Peyer's patch (tissue), 4 donors: ENCODE results near the gene FAM98B. TPM values are rescaled to one million over a fixed set of nuclear protein-coding genes. Genes with fewer than 3 reads are reported as not detected.

Source experiments
- DNase-seq, 3 donors: peaks; one replicate each; pipeline ENCODE4 v3.0.0-alpha.2; 2017 to 2019
- H3K27ac ChIP-seq, 4 donors: fragments of 200-600 bp; sonication (generic); one replicate each; pipeline ENCODE4 v1.5.1; 2016 to 2019
- H3K27me3 ChIP-seq, 2 donors: fragments of 200-600 bp; sonication (generic); one replicate each; pipeline ENCODE4 v1.5.1; 2019
- H3K36me3 ChIP-seq, 3 donors: fragments of 200-600 bp; sonication (generic); one replicate each; pipeline ENCODE4 v1.5.1; 2016 to 2019
- H3K4me1 ChIP-seq, 4 donors: fragments of 200-600 bp; sonication (generic); one replicate each; pipeline ENCODE4 v1.5.1; 2016 to 2019
- H3K4me3 ChIP-seq, 4 donors: fragments of 200-600 bp; sonication (generic); 1 replicate in 3 of 4; 2 replicates in 1 of 4; pipeline ENCODE4 v1.5.1; 2016 to 2019; ENCODE audit warnings: mild to moderate bottlenecking in 1 of 4
- H3K9me3 ChIP-seq, 4 donors: fragments of 200-600 bp; sonication (generic); one replicate each; pipeline ENCODE4 v1.5.1; 2016 to 2019; ENCODE audit warnings: mild to moderate bottlenecking in 1 of 4
- POLR2A ChIP-seq, 2 donors: fragments of 450-650 bp; IDR thresholded peaks; one replicate each; pipeline ENCODE4 v1.5.1; 2017; ENCODE audit warnings: antibody characterized with exemption in 2 of 2, mild to moderate bottlenecking in 2 of 2, moderate library complexity in 2 of 2
- total RNA-seq, 4 donors: library from RNA; depleted of rRNA; stranded (reverse); fragments of >200 nt; gene quantifications; one replicate each; pipeline ENCODE4 v1.1.0, GENCODE V29; 2016
- TF ChIP-seq, protein P1 (sequence below), 6 experiments: fragments of 450-650 bp in 4 of 6; fragments of 200-600 bp in 2 of 6; sonication (generic) in 1 of 6; IDR thresholded peaks; one replicate each; pipeline ENCODE4 v1.5.1; 2017 to 2019; ENCODE audit warnings: antibody characterized with exemption in 6 of 6, mild to moderate bottlenecking in 3 of 6, moderate library complexity in 1 of 6

Gene FAM98B
- total RNA-seq, 4 donors from 2014 or later: 7.7 to 10.5 (median 9.2) TPM

DNA sequence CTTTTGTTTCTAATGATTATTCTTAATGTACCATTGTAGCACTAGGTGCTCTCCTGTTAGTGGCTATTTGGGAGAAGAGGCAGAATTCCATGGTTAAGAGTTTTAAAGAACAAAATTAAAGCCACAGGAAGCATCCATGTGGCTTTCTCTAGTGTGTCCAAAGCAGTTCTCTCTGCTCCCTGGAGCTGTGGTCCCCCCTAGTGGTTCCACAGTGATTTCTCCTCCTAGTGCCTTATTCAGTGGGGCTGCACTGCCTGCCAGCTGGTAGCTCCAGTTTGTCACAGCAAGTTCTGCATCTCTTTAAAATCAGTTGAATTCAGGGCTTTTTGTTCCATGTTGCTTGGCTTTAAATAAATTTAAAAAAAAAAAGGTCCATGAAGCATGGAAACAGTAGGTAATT lies 39.6 kb upstream of the FAM98B start:
- Histone ChIP-seq H3K4me3 (no peak overlapping the region), H3K4me1 (no peaks in the 10 kb centered on the region), H3K27ac (no peak overlapping the region), H3K27me3 (no peaks in the 10 kb centered on the region), H3K9me3 (no peaks in the 10 kb centered on the region), H3K36me3 (no peaks in the 10 kb centered on the region)
- no peak for TF ChIP-seq POLR2A (IDR thresholded peaks at IDR 0.05)
- TF ChIP-seq, protein P1, sequence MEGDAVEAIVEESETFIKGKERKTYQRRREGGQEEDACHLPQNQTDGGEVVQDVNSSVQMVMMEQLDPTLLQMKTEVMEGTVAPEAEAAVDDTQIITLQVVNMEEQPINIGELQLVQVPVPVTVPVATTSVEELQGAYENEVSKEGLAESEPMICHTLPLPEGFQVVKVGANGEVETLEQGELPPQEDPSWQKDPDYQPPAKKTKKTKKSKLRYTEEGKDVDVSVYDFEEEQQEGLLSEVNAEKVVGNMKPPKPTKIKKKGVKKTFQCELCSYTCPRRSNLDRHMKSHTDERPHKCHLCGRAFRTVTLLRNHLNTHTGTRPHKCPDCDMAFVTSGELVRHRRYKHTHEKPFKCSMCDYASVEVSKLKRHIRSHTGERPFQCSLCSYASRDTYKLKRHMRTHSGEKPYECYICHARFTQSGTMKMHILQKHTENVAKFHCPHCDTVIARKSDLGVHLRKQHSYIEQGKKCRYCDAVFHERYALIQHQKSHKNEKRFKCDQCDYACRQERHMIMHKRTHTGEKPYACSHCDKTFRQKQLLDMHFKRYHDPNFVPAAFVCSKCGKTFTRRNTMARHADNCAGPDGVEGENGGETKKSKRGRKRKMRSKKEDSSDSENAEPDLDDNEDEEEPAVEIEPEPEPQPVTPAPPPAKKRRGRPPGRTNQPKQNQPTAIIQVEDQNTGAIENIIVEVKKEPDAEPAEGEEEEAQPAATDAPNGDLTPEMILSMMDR (IDR thresholded peaks at IDR 0.05): peak in 4 of 6 experiments; percentile 22 to 57 (median 46)
- peak in 1 of 3 donors; percentile 56 for DNase-seq

DNA sequence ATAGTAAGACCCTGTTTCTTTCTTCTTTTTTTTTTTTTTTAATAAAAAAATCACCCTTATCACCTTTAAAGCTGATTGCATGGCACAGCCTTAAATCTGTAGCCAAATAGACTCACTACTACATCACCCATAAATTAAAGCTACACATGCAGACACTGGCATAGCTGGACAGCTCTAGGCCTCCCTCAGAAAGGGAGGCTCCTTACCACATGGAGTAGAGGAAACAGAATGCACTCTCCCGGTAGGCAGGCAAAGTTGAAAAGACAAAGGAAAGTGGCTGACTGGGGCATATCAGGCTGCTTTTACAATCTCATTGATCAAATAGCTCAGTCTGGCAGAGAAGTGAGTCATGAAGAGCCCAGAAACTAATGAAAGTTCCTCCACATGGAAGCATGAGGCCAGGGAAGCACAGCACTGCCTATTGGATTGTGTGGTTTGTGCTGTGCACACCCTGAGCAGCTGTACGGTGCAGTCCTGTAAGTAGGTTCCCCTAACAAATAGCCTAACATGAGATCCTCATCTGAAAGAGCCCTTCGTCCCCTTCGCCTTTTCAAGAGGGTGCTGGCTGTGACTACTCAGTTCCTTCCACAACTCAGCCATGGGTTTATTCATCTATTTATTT lies 32.7 kb upstream of the FAM98B start:
- DNase-seq: no peak
- Histone ChIP-seq H3K4me3 (no peak overlapping the region), H3K4me1 (no peaks in the 10 kb centered on the region), H3K27me3 (no peaks in the 10 kb centered on the region), H3K36me3 (no peaks in the 10 kb centered on the region), H3K27ac (no peak overlapping the region), H3K9me3 (no peaks in the 10 kb centered on the region)
- TF ChIP-seq POLR2A (IDR thresholded peaks at IDR 0.05): no peak
- TF ChIP-seq, protein P1 (IDR thresholded peaks at IDR 0.05): no peak

DNA sequence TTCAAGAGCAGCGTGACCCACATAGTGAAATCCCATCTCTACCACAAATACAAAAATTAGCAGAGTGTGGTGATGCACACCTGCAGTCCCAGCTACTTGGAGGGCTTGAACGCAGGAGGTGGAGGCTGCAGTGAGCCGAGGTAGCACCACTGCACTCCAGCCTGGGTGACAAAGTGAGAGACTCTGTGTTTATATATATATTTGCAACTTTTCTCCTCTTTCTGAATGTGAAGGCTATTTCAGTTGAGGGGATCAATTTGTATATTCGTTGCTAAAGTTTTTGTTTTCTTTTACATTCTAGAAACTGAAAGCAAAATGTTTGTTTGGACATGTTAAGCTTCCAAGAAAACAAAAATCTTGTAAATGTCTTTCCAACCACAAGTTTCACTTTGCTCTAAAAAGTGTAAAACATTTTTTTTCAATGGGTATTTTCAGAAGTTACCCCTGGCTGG lies 29.8 kb upstream of the FAM98B start:
- no peak for TF ChIP-seq POLR2A (IDR thresholded peaks at IDR 0.05)
- TF ChIP-seq, protein P1 (IDR thresholded peaks at IDR 0.05): no peak
- Histone ChIP-seq H3K27me3 (no peaks in the 10 kb centered on the region), H3K4me1 (no peaks in the 10 kb centered on the region), H3K4me3 (no peak overlapping the region), H3K36me3 (no peaks in the 10 kb centered on the region), H3K27ac (no peak overlapping the region), H3K9me3 (no peaks in the 10 kb centered on the region)
- DNase-seq: no peak

DNA sequence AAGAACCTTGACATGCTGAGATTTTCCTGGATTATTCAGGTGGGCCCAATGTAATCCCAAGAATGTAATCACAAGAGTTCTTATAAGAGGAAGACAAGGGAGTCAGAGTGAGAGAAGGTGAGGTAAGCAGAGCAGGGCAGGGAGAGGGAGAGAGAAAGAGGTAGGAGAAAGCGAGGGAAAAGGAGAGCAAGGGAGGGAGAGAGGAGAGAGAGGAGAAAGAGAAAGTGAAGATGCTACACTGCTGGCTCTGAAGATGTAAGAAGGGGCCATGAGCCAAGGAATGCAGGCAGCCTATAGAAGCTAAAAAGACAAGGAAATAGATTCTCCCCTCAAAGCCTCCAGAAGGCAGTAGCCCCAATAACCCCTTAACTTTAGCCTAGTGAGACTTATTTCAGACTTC lies 28.7 kb upstream of the FAM98B start:
- Histone ChIP-seq H3K36me3 (no peaks in the 10 kb centered on the region), H3K9me3 (no peaks in the 10 kb centered on the region), H3K27ac (no peak overlapping the region), H3K4me1 (no peaks in the 10 kb centered on the region), H3K4me3 (no peak overlapping the region), H3K27me3 (no peaks in the 10 kb centered on the region)
- TF ChIP-seq POLR2A (IDR thresholded peaks at IDR 0.05): no peak
- TF ChIP-seq, protein P1 (IDR thresholded peaks at IDR 0.05): no peak
- DNase-seq: no peak

DNA sequence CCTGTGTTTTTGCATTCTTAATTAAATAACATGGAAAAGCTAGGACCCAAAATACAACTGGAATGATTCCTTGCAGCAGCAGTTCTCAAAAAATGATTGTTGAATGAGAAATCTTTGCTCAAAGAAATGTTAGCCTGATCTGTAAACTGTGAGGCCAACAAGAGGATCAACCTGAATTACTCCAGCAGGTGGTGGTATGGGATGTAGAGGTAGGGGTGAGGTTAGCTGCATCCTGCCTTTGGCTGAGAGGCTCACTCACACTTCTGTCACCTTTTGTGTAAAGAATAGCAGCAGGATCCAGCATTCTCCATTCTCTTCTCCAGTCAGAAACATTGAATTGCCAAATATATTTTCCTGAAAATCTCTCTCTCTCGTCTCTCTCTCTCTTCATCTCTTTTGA lies 26.5 kb upstream of the FAM98B start:
- Histone ChIP-seq H3K9me3 (no peaks in the 10 kb centered on the region), H3K4me1 (no peaks in the 10 kb centered on the region), H3K27me3 (no peaks in the 10 kb centered on the region), H3K4me3 (no peak overlapping the region), H3K36me3 (no peaks in the 10 kb centered on the region), H3K27ac (no peak overlapping the region)
- no peak for DNase-seq
- no peak for TF ChIP-seq POLR2A (IDR thresholded peaks at IDR 0.05)
- TF ChIP-seq, protein P1 (IDR thresholded peaks at IDR 0.05): no peak
